GM23338 (cell line): Measurements from ENCODE around the gene SLC2A5. TPM values are rescaled to one million over a fixed set of nuclear protein-coding genes. Genes with fewer than 3 reads are reported as not detected.

Source experiments
- ATAC-seq: fragments of 200-7000 bp; cut with Tn5 transposase; 3 replicates; pipeline ENCODE4 v1.9.1; 2020
- DNase-seq: peaks from one replicate; pipeline ENCODE4 v3.0.0-alpha.2; 2015; ENCODE audit warnings: low spot score
- H2AFZ ChIP-seq: fragments of 200-600 bp; sonication (generic); 2 replicates; pipeline ENCODE4 v1.8.0; 2016; ENCODE audit warnings: antibody characterized with exemption, mild to moderate bottlenecking, moderate library complexity
- H3F3A ChIP-seq: fragments of 200-600 bp; sonication (generic); replicated peaks from 2 replicates; pipeline ENCODE4 v1.8.0; 2017; ENCODE audit warnings: antibody characterized with exemption, mixed run types, low read depth
- H3K27ac ChIP-seq: fragments of 200-600 bp; sonication (generic); 2 replicates; pipeline ENCODE4 v1.6.1; 2016; ENCODE audit warnings: low read depth
- H3K27me3 ChIP-seq: fragments of 200-600 bp; sonication (generic); 2 replicates; pipeline ENCODE4 v1.8.0; 2016; ENCODE audit warnings: mild to moderate bottlenecking, mixed run types, moderate library complexity; ENCODE audit not compliant: insufficient read depth
- H3K36me3 ChIP-seq: fragments of 200-600 bp; sonication (generic); 2 replicates; pipeline ENCODE4 v1.8.0; 2016; ENCODE audit warnings: mild to moderate bottlenecking; ENCODE audit not compliant: insufficient read depth
- H3K4me1 ChIP-seq: fragments of 200-600 bp; sonication (generic); 2 replicates; pipeline ENCODE4 v1.8.0; 2016; ENCODE audit warnings: mild to moderate bottlenecking, moderate library complexity; ENCODE audit not compliant: insufficient read depth
- H3K4me2 ChIP-seq: fragments of 200-600 bp; sonication (generic); 2 replicates; pipeline ENCODE4 v1.7.1; 2017; ENCODE audit warnings: mixed run types
- H3K4me3 ChIP-seq: fragments of 200-600 bp; sonication (generic); 2 replicates; pipeline ENCODE4 v1.6.1; 2016; ENCODE audit warnings: mixed run types
- H3K79me2 ChIP-seq: fragments of 200-600 bp; sonication (generic); replicated peaks from 2 replicates; pipeline ENCODE4 v1.8.0; 2017; ENCODE audit warnings: mild to moderate bottlenecking; ENCODE audit not compliant: insufficient read depth
- H3K9me2 ChIP-seq: fragments of 200-600 bp; sonication (generic); 2 replicates; pipeline ENCODE4 v1.8.0; 2017; ENCODE audit not compliant: insufficient read depth
- H4K20me1 ChIP-seq: fragments of 200-600 bp; sonication (generic); replicated peaks from 2 replicates; pipeline ENCODE4 v1.8.0; 2017; ENCODE audit warnings: mild to moderate bottlenecking; ENCODE audit not compliant: insufficient read depth
- H3K27ac Mint-ChIP-seq: 2 replicates; pipeline ENCODE4 v1.8.0; 2020; ENCODE audit warnings: inconsistent platforms, mild to moderate bottlenecking, moderate library complexity, mixed read lengths
- H3K27me3 Mint-ChIP-seq: 3 replicates; pipeline ENCODE4 v1.8.0; 2022; ENCODE audit warnings: low read depth, mild to moderate bottlenecking, moderate library complexity, mixed read lengths, inconsistent platforms; ENCODE audit not compliant: insufficient read depth, poor library complexity
- H3K36me3 Mint-ChIP-seq: 3 replicates; pipeline ENCODE4 v1.8.0; 2021; ENCODE audit warnings: low read depth, mild to moderate bottlenecking, inconsistent platforms, moderate library complexity, mixed read lengths
- H3K4me1 Mint-ChIP-seq: 3 replicates; pipeline ENCODE4 v1.8.0; 2020; ENCODE audit warnings: mild to moderate bottlenecking, inconsistent platforms, mixed read lengths
- H3K4me3 Mint-ChIP-seq: 3 replicates; pipeline ENCODE4 v1.8.0; 2021; ENCODE audit warnings: moderate library complexity, mild to moderate bottlenecking, inconsistent platforms, mixed read lengths
- H3K9me3 Mint-ChIP-seq: 3 replicates; pipeline ENCODE4 v1.8.0; 2020; ENCODE audit warnings: moderate library complexity, mild to moderate bottlenecking, inconsistent platforms, mixed read lengths
- CREB1 ChIP-seq: fragments of 250-450 bp; sonication (Bioruptor Pico); IDR thresholded peaks from 2 replicates; pipeline ENCODE4 v1.5.0; 2020; ENCODE audit warnings: low read depth, mild to moderate bottlenecking, moderate library complexity
- EZH2phosphoT487 ChIP-seq: fragments of 200-600 bp; sonication (generic); IDR thresholded peaks from one replicate; pipeline ENCODE4 v1.8.1; 2018; ENCODE audit warnings: antibody characterized with exemption; ENCODE audit not compliant: unreplicated experiment
- JUNB ChIP-seq: IDR thresholded peaks from one replicate; pipeline ENCODE4 v1.6.1; 2016; ENCODE audit warnings: antibody characterized with exemption; ENCODE audit not compliant: unreplicated experiment
- NANOG ChIP-seq: IDR thresholded peaks from 2 replicates; pipeline ENCODE4 v1.6.1; 2016; ENCODE audit warnings: antibody characterized with exemption, borderline replicate concordance
- REST ChIP-seq: IDR thresholded peaks from one replicate; pipeline ENCODE4 v1.6.1; 2018; ENCODE audit warnings: antibody characterized with exemption; ENCODE audit not compliant: unreplicated experiment
- STAT1 ChIP-seq: IDR thresholded peaks from one replicate; pipeline ENCODE4 v1.6.1; 2016; ENCODE audit warnings: antibody characterized with exemption; ENCODE audit not compliant: unreplicated experiment
- ZNF331 ChIP-seq: fragments of 250-450 bp; sonication (Bioruptor Pico); IDR thresholded peaks from 2 replicates; pipeline ENCODE4 v1.5.0; 2020; ENCODE audit warnings: low read depth, mild to moderate bottlenecking, moderate library complexity
- ZNF462 ChIP-seq: fragments of 250-450 bp; sonication (Bioruptor Pico); IDR thresholded peaks from 2 replicates; pipeline ENCODE4 v1.5.0; 2020; ENCODE audit warnings: mild to moderate bottlenecking, moderate library complexity
- polyA plus RNA-seq: library from polyadenylated mRNA; unstranded; fragments of >200 nt; fragmentation: Nextera tagmentation; extraction: Ambion mirVana; gene quantifications from 2 replicates; pipeline ENCODE4 v1.2.1, GENCODE V29; 2016
- total RNA-seq: library from RNA; depleted of rRNA; stranded (reverse); fragments of >200 nt; shearing (Covaris generic); gene quantifications from 2 replicates; pipeline ENCODE4 v1.2.3, GENCODE V29; 2014
- TF ChIP-seq, protein P1 (sequence below): IDR thresholded peaks from 2 replicates; pipeline ENCODE4 v1.6.1; 2016; ENCODE audit warnings: antibody characterized with exemption
- TF ChIP-seq, protein P2 (sequence below), 2 experiments: fragments of 200-600 bp in 1 of 2; sonication (generic) in 1 of 2; conservative IDR thresholded peaks; 2 replicates each; pipeline versions ENCODE4 v1.5.1 to v1.6.1; 2016 to 2017; ENCODE audit warnings: antibody characterized with exemption in 2 of 2, low read depth in 2 of 2, mild to moderate bottlenecking in 2 of 2, moderate library complexity in 1 of 2

The SLC2A5 gene
- total and polyA plus RNA-seq, 2 experiments from 2014 or later, result 0.03 TPM; not detected in 1

DNA sequence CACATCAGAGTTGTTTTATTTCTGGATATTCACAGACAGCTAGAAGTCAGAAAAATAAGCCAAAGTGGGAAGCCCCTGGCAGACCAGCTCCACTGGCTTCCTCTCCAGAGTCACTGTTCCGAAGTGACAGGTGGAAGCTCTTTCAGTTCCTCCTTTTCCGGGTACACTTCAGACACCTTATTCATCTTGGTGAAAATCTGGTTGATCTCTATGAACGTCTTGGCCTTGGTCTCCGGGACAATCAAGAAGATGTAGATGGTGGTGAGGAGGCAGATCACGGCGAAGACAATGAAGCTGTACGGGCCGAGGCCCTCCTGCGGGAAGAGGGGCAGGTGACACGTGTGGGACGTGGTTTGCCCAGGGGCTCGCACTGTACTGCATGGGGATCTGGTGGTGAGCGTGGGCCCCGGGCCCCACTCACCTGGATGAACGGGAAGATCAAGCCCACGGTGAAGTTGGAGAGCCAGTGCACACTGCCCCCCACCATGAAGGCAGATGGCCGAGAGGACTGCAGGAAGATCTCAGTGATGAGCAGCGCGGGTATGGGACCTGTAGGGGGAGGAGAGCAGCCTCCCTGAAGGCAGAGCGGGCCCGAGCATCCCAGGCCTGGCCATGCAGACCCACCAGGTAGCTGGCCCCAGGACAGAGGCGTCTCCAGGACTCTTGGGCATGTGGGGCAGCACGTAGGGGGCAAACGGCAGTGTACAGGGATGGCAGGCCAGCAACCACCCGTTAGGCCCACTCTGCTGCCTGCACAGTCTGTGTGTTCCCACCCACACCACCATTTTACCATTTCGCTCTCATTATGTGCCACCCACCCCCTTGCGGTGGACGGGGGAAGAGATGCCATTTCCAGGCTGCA, 31.7 kb downstream of the SLC2A5 start (continued):
- TF ChIP-seq ZNF462 (CRISPR knock-in tag), result no peak
- no peak for TF ChIP-seq EZH2phosphoT487

- H3K4me2 ChIP-seq, result no peak overlapping the region
- H3K4me3 ChIP-seq, result no peak overlapping the region
- Mint-ChIP-seq H3K4me1 (peaks cover 12% of the 10 kb centered on the region), H3K4me3 (no peak overlapping the region), H3K27me3 (peaks cover 6% of the 10 kb centered on the region), H3K36me3 (peaks cover 16% of the 10 kb centered on the region), H3K9me3 (peaks cover 38% of the 10 kb centered on the region), H3K27ac (no peak overlapping the region)
- no peaks in the 10 kb centered on the region for H3K4me1 ChIP-seq
- H3K9me2 ChIP-seq, result no peaks in the 10 kb centered on the region
- no peaks in the 10 kb centered on the region for H3F3A ChIP-seq
- no peaks in the 10 kb centered on the region for H4K20me1 ChIP-seq
- H2AFZ ChIP-seq, result no peak overlapping the region
- H3K79me2 ChIP-seq, result no peaks in the 10 kb centered on the region
- no peak for ATAC-seq
- H3K27me3 ChIP-seq, result no peaks in the 10 kb centered on the region
- no peak for DNase-seq
- H3K36me3 ChIP-seq, result no peaks in the 10 kb centered on the region
- no peak overlapping the region for H3K27ac ChIP-seq
- TF ChIP-seq REST (no peak), NANOG (no peak), STAT1 (no peak), ZNF331 (CRISPR knock-in tag) (no peak), JUNB (no peak), EZH2phosphoT487 (no peak), CREB1 (CRISPR knock-in tag) (no peak)
- TF ChIP-seq, protein P1, sequence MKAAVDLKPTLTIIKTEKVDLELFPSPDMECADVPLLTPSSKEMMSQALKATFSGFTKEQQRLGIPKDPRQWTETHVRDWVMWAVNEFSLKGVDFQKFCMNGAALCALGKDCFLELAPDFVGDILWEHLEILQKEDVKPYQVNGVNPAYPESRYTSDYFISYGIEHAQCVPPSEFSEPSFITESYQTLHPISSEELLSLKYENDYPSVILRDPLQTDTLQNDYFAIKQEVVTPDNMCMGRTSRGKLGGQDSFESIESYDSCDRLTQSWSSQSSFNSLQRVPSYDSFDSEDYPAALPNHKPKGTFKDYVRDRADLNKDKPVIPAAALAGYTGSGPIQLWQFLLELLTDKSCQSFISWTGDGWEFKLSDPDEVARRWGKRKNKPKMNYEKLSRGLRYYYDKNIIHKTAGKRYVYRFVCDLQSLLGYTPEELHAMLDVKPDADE, result no peak
- TF ChIP-seq, protein P2, sequence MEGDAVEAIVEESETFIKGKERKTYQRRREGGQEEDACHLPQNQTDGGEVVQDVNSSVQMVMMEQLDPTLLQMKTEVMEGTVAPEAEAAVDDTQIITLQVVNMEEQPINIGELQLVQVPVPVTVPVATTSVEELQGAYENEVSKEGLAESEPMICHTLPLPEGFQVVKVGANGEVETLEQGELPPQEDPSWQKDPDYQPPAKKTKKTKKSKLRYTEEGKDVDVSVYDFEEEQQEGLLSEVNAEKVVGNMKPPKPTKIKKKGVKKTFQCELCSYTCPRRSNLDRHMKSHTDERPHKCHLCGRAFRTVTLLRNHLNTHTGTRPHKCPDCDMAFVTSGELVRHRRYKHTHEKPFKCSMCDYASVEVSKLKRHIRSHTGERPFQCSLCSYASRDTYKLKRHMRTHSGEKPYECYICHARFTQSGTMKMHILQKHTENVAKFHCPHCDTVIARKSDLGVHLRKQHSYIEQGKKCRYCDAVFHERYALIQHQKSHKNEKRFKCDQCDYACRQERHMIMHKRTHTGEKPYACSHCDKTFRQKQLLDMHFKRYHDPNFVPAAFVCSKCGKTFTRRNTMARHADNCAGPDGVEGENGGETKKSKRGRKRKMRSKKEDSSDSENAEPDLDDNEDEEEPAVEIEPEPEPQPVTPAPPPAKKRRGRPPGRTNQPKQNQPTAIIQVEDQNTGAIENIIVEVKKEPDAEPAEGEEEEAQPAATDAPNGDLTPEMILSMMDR (conservative IDR thresholded peaks at IDR 0.05; ENCODE audit: low read depth in 2 of 2), result no peak
Measured at GRCh38 chr1:9035226-9035625, 34.2 kb downstream of the SLC2A5 start.
